Measurements from ENCODE around the gene GALNT9.

- TF ChIP-seq CTCF (IDR thresholded peaks at IDR 0.05; ENCODE audit: low read depth, low read length) (no peak), EZH2phosphoT487 (IDR thresholded peaks at IDR 0.05; ENCODE audit: low read depth) (no peak)
Measured at GRCh38 chr12:132280406-132280805, 49.0 kb downstream of the GALNT9 start.

All from OCI-LY3 (cell line).